ENCODE measurements around the gene ARPC1B.

- TF ChIP-seq POLR2AphosphoS5 (IDR thresholded peaks at IDR 0.05; ENCODE audit: low read depth, low read length) (no peak), PAX5 (IDR thresholded peaks at IDR 0.05; ENCODE audit: insufficient read depth, low read length, severe bottlenecking) (no peak)
Measured at GRCh38 chr7:99362801-99363200, 11.7 kb upstream of the ARPC1B start.

Measured in GM12891 (cell line).